Ishikawa (cell line): ENCODE measurements around the gene ZFP3.

Experiments used
- CEBPB ChIP-seq: IDR thresholded peaks from 2 replicates; pipeline ENCODE4 v1.6.1; 2012
- CREB1 ChIP-seq: IDR thresholded peaks from 2 replicates; pipeline ENCODE4 v1.6.1; 2012; ENCODE audit warnings: low read depth
- EGR1 ChIP-seq: IDR thresholded peaks from 2 replicates; pipeline ENCODE4 v1.6.1; 2012
- EP300 ChIP-seq: IDR thresholded peaks from 2 replicates; pipeline ENCODE4 v1.6.1; 2012; ENCODE audit warnings: borderline replicate concordance
- FOXM1 ChIP-seq: IDR thresholded peaks from 2 replicates; pipeline ENCODE4 v1.6.1; 2012; ENCODE audit warnings: low read depth, borderline replicate concordance
- MAX ChIP-seq: IDR thresholded peaks from 2 replicates; pipeline ENCODE4 v1.6.1; 2012
- NFIC ChIP-seq: IDR thresholded peaks from 2 replicates; pipeline ENCODE4 v1.6.1; 2012
- RAD21 ChIP-seq: IDR thresholded peaks from 2 replicates; pipeline ENCODE4 v1.6.1; 2012; ENCODE audit warnings: low read depth
- REST ChIP-seq: IDR thresholded peaks from 2 replicates; pipeline ENCODE4 v1.6.1; 2012; ENCODE audit warnings: low read depth, mild to moderate bottlenecking
- TAF1 ChIP-seq: IDR thresholded peaks from 2 replicates; pipeline ENCODE4 v1.6.1; 2012; ENCODE audit warnings: low read depth, mild to moderate bottlenecking
- TCF12 ChIP-seq: IDR thresholded peaks from 2 replicates; pipeline ENCODE4 v1.6.1; 2012; ENCODE audit warnings: low read depth
- TEAD4 ChIP-seq: IDR thresholded peaks from 2 replicates; pipeline ENCODE4 v1.6.1; 2012
- USF1 ChIP-seq: IDR thresholded peaks from 2 replicates; pipeline ENCODE4 v1.6.1; 2012
- YY1 ChIP-seq: IDR thresholded peaks from 2 replicates; pipeline ENCODE4 v1.6.1; 2012; ENCODE audit warnings: low read depth
- ZBTB7A ChIP-seq: IDR thresholded peaks from 2 replicates; pipeline ENCODE4 v1.6.1; 2012; ENCODE audit warnings: low read depth

Gene ZFP3

GRCh38 chr17:5120036-5120435, 41.8 kb downstream of the ZFP3 start:
- TF ChIP-seq MAX (no peak), TEAD4 (no peak), NFIC (no peak), REST (no peak), USF1 (no peak), RAD21 (no peak), TAF1 (no peak), CREB1 (no peak), EGR1 (no peak), CEBPB (no peak), YY1 (no peak), FOXM1 (no peak), TCF12 (no peak), EP300 (no peak), ZBTB7A (no peak)

- TF ChIP-seq USF1, result no peak
- TF ChIP-seq EP300, result no peak
- no peak for TF ChIP-seq REST
- no peak for TF ChIP-seq EGR1
- no peak for TF ChIP-seq TCF12
- no peak for TF ChIP-seq CEBPB
- TF ChIP-seq MAX, result no peak
- TF ChIP-seq TEAD4, result no peak
- no peak for TF ChIP-seq CREB1
- TF ChIP-seq TAF1, result no peak
- TF ChIP-seq FOXM1, result no peak
- TF ChIP-seq RAD21, result no peak
- TF ChIP-seq YY1, result no peak
- no peak for TF ChIP-seq NFIC
- TF ChIP-seq ZBTB7A, result no peak
Observed at GRCh38 chr17:5121186-5121841, 43.0 kb downstream of the ZFP3 start.

GRCh38 chr17:5122586-5123342, 44.5 kb downstream of the ZFP3 start:
- peak; percentile 68; the same call in 1 of the 2 replicates for TF ChIP-seq ZBTB7A
- no peak; the same call in 1 of the 2 replicates for TF ChIP-seq MAX

- TF ChIP-seq TAF1 (no peak), ZBTB7A (no peak), TCF12 (no peak), REST (no peak), CEBPB (no peak), YY1 (no peak), EP300 (no peak), MAX (no peak), FOXM1 (no peak), USF1 (no peak), RAD21 (no peak), CREB1 (no peak), EGR1 (no peak), NFIC (no peak), TEAD4 (no peak)
Observed at GRCh38 chr17:5123343-5124124, 45.3 kb downstream of the ZFP3 start.
